HUDEP-2 (cell line): ENCODE measurements around the gene ZNF322.

Experiments used
- DNase-seq, 76 experiments: peaks; one replicate each; lab custom pipeline; 2025; ENCODE audit not compliant: unreplicated experiment in 76 of 76; lab: John Stamatoyannopoulos, UW

ZNF322 gene

DNA sequence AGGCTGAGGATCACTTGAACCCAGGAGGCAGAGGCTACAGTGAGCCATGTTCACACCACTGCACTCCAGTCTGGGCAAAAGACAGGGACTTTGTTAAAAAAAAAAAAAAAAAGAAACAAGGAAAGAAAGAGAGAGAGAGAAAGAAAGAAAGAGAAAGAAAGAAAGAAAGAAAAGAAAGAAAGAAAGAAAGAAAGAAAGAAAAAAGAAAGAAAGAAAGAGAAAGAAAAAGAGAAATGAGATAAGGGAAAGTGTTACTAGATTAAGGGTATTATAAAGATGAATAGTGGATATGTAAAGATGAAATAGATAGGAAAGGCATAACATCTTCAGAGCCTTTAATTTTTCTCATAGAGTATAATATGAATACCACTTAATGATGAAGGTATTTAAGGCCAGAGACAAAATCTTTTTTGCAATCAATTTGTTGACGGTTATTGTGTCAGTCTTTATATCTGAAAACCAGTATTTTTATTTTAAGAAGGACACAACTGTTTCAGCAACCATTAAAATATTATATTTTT, 36.1 kb downstream of the ZNF322 start:
- DNase-seq, result no peak

DNA sequence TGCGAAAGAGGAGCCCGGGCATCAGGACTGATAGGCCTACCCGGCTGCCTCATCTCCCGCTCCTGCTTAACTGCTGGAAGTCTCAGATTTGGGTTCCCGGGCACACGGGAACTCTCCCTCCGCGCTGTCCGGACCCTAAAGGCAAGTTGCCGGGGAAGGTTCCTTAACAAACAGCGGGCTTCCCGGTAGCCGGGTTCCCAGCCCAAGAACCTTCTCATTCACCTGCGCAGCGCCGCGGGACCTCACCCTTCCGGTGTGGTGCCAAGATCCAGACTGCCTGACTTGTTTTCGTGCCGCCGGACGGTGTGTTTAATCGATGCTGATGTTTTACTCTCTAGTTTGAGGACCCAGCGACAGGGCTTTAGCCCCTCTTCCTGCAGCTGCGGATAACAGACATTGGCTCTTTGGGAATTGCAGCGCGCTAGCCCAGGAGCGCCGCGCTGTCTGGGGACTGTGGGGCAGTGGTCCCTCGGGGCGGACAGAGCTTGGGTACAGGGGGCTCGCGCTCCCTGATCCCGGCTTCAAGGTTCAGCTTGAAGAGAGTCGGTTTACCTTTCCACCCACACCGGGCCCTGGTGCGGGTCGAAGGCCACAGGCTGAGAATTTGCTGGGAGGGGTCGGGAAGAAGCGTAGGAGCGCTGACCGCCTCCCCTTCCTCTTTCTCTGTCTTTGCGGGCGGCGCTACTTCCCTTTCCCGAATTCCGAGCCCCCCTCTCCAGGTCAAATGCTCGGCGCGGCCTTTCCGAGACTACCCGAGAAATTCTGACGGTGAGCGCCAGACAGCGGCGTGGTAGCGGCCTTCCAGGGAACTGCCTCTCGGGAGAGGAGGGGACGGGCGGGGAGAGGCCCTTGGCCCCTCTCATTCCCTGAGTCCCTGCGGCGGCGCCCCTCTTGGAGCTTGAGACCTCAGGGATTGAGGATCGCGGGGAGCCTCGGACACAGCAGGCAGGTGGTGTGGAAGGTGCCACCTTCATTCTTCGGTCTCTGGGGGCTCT, 45.6 kb downstream of the ZNF322 start:
- no peak for DNase-seq

DNA sequence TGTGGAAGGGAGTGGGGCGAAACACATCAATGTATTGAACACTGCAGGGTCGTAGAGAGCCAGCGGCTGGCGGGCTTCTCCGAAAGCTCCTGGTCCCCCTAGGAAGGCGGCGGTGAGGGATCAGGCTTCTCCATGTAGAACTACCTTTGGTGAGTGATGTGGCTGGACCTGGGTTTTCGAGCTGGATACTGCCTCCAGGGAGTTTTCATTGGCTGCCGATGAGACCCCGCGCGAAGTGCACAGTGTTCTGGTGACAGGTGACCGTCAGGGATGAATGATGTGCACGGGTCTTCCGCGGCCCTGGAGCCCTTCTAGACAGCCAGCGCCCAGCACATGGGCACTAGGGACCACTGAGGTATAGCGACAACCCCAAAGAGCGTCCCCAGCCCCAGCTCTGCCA, 46.3 kb downstream of the ZNF322 start:
- DNase-seq, result no peak

DNA sequence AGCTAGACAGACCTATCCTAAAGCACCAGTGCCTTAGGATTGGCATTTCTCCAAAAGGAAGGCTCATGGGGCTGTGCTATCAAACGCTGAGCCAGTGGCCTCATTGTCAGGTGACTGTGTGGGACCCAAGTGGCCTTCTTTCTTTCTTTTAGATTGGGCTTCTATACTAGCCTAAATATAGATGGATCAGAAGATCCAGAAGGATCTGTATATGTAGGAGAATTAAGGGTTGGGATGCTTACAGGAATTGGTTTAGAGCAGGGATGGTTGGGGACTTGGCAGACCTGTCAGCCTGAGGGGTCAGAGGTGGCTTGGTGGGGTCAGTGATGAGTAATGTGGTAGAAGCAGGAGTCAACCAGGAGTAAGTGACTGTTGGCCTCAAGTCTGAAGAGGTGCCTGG, 47.9 kb downstream of the ZNF322 start:
- peak in 8 of 76 experiments; percentile 4 to 51 (median 24) for DNase-seq

DNA sequence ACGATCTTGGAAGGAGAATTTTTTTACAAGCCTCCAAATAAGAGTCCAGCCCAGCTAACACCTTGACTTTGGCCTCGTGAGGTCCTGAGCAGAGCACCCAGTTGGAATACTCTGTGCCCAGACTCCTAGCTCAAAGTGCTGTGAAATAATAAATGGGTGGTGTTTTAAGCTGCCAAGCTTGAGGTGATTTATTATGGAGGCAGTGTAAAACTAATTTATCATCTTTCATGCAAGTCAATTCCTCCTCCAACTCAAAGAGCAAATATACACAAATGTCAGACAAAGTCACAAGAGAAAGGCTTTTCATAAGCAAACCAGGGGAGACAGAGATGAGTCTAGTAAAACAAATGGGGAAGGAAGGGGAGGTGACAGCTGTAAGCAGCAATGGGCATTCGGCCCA, 50.1 kb downstream of the ZNF322 start:
- DNase-seq, result no peak

DNA sequence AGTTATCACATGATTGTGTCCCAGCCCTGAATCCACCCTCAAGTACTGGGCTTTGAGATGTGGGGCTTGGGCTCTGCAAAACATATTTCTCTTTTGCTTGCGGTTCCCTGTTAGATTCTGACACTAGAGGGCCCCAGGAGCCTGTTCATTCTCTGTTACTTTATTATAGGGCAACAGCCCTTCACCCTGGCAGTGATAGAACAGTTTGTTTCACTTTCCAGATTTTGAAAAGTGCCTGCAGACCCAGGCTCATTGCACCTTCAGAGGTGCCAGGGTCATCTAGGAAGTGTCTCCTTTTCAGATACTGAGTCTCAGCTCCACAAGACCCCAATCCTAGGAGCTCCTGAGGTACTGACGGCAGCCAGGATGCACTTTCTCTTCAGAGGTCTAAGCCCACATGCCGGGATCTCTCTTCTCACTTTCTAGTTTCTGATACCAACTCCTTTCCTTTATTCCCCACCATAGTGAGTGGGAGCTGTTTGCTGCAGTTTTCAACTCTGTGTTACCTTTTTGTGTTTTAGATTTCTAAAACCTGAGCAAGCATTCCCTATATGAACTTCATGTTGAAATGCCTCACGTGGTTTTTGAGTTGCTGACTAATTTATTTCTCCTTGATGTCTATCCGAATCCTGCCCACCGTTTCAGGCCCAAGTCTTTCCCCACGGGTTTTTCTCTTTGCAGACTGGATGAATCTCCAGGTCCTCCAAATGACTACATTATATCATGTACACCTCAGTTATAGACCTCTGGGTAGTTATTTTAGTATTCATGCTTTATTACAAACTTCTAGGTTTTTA, 51.9 kb downstream of the ZNF322 start:
- peak in 53 of 76 experiments; percentile 16 to 77 (median 41) for DNase-seq

DNA sequence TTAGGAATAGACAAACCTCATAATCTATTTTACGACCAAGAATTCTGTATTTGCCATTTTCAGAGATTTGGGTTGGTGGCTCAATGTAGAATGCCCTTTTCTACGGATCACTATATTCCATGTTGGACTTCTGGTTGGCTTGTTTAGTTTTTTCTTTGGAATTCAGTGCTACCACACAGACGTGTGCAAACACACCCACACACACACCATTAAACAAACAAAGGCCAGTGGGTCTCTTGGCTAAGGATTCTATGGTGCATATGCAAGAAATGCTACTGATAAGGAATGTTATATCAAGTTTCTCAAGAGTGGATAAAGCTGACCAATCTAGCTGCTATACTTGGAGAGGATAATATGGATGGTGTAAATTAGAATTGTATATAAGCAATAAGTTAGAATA, 54.7 kb downstream of the ZNF322 start:
- no peak for DNase-seq

DNA sequence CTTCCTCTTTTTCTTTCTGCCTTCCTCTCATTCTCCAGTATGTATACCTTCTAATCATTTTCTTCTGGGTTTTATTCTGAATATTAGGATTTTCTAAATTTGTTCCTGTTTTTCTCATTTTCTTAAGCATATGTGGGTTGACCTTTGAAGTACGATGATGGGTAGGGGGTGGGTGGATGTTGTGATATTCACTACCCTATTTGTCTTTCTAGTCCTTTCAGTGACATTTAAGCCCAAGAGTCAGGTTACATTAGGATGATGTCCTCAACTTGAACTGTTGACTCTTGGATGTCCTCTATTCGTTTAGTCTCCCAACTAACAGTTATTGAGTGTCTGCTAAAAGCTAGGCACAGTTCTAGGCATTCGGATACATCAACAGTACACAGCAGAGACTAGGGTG, 55.5 kb downstream of the ZNF322 start:
- DNase-seq, result no peak

DNA sequence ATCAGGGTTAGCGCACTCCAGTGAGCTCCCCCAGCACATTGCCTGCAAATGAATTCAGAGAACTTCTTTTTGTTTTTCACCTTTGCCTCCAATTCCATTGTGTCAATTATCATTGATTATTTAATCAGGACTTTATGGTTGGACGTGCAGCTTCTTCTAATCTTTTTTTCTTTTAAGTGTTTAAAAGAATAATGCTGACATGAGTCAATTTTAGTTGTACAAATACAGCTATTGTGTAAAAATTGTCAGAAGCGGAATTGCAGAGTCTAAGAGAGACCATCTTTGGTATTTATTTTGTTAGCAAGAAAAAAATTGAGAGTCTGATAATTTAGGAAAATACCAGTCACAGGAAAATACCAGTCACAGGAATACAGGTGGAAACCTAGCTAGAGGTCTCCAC, 57.3 kb downstream of the ZNF322 start:
- DNase-seq, result no peak

DNA sequence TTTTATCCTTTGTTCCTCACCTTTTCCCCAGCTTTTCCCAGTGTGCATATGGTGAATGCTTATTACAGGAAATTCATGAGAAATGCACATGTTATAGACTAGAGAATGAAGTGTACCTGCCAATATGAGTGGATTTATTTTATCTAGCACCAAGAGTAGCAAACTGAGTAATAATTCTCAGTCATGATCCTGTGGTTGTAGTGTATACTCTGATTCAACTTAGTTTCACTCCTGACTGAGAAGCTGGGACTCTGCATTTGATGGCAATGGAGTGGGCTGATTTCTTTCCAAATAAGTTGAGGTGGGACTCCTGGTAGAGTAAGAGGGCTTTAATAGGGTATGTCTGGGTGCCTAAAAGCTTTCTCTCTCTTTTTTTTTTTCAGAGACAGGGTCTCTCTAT, 58.8 kb downstream of the ZNF322 start:
- DNase-seq, result no peak

DNA sequence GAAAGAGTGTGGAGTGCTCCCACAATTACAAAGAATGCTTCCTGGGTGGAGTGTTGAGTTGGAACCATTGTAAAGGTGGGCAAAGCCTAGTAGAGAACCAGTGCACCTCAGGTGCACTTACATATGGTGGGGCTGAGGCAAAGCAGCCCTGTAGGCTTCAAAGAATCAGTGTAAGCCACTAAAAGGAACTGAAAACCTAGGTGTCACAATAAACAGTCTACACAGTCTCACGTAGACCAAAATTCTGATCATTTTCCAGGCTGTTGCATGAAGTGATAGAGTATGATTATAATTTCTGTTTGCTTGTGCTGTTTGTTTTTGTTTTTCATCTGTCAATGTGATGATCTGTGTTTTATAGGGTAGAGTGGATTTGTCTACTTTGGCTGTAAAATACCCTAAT, 60.0 kb downstream of the ZNF322 start:
- DNase-seq, result no peak

DNA sequence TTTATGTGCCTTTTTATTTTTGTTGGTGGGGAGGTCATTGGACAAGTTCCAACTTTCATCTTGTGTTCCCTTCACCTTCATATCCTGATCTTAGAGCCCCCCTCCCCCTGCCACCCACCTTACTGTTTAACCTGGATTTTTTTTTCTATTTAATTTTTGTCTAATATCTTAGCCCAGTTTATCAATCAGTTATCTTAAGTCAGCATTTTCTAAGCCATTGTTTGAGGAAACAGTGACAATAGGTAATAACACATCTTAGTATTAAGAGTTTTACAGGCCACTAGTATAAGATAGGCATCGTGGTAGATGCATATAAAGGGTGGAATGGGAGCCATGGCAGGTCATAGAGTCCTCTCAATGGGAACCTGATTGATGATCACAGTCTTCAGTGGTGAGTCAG, 60.4 kb downstream of the ZNF322 start:
- no peak for DNase-seq

DNA sequence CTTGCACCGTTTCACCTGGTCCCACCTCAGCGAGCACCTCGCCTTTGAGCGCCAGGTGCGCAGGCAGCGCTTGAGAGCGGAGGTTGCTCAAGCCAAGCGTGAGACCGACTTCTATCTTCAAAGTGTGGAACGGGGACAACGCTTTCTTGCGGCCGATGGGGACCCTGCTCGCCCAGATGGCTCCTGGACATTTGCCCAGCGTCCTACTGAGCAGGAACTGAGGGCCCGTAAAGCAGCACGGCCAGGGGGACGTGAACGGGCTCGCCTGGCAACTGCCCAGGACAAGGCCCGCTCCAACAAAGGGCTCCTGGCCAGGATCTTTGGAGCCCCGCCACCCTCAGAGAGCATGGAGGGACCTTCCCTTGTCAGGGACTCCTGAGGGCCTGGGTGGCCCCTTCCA, 61.3 kb downstream of the ZNF322 start:
- DNase-seq, result no peak

DNA sequence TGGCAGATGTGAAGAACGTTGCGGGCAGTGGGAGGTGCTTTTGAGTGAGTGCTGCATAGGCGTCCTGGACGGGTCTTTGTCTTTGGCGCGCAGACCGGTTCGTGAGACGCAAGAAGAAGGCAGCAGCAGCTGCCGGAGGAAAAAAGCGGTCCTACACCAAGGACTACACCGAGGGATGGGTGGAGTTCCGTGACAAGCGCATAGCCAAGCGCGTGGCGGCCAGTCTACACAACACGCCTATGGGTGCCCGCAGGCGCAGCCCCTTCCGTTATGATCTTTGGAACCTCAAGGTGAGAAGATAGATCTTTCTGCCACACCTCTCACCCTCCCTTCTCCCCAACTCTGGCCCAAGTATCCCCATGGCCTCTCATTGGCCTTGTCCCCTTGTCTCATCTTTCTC, 61.7 kb downstream of the ZNF322 start:
- peak in 1 of 76 experiments; percentile 10 for DNase-seq

DNA sequence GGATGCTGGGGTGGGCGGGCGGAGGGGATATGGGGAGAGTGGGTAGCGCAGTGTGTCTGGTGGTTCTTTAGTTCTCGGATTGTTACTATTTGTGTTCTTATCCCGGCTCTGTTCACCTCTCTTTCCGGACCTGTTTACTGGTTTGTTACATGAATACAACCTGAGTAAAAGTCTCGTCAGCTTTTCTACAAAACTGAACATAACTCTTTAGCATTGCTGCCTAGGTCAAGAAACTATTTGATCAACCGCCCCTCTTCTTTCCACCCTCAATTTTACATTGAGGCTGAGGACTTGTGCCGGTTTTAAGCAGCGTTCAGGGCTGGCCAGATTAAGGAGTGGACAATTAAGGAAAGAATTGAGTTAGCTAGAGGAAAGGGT, 62.2 kb downstream of the ZNF322 start:
- no peak for DNase-seq

DNA sequence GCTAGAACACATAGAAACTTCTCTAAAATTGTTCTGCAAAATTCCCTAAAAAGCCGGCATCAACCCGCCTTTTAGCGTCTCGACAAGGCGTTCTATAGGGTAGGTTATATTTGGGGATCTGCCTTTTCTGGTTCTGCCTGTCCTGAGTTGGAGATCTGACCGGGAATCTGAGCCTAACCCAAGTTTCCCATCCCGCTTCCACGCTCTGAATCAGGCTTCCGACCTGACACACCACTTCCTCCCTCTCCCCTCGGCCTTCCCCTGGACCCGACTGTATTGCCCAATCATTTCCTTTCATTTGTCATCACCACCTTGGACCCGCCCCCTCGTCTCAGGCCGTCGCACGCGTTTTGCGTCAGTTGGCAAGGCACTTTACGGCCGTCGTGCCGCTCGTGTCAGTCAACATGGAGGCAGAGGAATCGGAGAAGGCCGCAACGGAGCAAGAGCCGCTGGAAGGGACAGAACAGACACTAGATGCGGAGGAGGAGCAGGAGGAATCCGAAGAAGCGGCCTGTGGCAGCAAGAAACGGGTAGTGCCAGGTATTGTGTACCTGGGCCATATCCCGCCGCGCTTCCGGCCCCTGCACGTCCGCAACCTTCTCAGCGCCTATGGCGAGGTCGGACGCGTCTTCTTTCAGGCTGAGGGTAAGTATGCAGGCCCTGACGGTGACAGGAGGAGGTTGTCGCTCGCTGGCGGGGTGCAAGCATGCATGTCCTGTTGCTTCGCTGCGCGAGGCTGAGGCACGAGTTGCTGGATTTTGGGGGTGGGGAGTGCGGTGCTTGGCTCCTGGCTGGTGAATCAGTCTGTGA, 62.8 kb downstream of the ZNF322 start, which contains the start of gene ABT1:
ABT1 (plus strand) TSS at position 375 of the 810 bp plus-strand sequence; CDS start at position 405, 30 bp downstream.
- peak in 75 of 76 experiments; percentile 73 to 99 (median 98) for DNase-seq

DNA sequence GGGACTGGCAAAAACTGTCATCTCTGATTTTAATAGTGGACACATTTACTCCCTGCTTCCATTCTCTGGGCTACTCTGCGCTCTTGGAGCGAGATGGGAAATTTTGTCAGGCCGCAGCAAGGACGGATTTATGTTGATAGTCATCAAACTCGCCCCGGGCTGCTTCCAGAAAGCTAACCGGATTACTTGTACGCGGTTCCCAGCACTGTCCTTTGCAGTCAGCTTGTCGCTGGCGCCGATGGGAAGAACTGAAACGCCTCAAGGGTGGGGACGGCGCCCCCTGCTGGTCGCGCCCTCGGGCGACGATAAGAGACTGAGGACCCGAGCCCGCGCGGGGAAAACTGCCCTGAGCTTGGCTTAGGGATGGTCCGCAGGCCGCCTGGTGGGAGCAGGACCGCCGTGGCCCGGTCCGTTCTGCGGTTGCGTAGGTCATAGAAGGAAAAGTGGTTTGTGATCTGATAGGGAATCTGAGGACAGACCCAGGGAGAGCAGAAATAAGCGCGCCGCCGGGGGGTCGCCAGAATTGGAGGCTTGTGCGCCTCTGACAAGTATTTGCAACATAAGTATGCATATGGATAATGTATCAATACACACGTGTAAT, 63.8 kb downstream of the ZNF322 start:
- DNase-seq, result peak in 73 of 76 experiments; percentile 76 to 97 (median 91)

DNA sequence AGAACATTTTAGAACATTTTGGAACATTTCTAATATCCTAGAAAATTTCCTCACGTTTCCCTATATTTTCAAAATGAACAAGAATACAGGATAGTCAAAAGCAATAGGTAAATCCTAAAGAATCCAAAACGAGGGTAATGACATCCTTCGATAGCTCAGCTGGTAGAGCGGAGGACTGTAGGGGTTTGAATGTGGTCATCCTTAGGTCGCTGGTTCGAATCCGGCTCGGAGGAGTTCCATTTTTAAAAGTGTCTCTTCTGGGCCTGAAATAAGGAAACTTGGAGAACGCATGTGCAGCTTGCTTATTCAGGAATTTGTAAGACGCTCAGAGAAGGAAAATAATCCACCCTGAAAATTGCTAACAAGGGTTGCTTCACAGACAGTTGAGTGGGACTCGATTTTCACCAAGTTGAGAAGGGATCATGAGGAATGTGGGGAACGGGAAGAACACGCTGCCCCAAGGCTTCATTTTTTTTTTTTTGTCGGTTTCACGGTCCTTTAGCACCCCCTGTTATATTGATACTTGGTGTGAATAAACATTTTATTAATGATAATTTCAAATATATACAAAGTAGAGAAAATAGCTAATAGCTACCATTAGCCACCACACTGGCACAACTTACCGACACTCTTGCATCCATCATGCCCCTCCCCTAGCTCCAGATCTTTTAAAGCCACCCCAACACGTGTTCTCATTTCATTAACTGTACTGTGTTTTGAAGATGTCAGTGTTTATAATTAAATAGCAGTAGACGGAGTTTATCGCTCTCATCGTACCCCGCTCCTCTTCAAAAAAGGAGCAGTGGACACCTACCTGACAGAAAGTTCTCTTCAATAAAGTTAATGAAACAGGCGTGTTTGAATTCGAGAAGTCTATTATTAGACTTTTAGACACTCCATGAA, 64.6 kb downstream of the ZNF322 start:
- DNase-seq, result peak in 71 of 76 experiments; percentile 27 to 96 (median 72)

DNA sequence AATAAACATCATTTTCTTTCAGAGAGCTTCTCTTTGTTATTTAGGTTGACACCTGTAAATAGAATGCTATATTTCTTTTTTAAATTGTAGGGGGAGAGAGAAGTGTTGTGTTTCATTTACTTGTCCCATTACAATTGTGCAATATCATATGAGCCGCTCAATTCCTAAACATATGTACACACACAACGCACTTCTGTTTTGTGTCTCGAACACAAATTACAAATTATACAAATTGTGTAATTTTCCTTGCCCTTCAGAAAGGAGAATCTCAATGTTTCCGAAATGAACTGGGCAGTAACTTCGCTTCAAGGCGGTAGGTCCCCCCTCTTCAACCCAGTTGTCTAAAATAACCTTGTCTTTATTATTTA, 65.4 kb downstream of the ZNF322 start:
- no peak for DNase-seq
